ENCODE results near the gene ARHGAP21. TPM values are rescaled to one million over a fixed set of nuclear protein-coding genes. Genes with fewer than 3 reads are reported as not detected.

ARHGAP21 gene
- total RNA-seq, 1 experiment from 2014 or later, result 45.8 TPM

DNA sequence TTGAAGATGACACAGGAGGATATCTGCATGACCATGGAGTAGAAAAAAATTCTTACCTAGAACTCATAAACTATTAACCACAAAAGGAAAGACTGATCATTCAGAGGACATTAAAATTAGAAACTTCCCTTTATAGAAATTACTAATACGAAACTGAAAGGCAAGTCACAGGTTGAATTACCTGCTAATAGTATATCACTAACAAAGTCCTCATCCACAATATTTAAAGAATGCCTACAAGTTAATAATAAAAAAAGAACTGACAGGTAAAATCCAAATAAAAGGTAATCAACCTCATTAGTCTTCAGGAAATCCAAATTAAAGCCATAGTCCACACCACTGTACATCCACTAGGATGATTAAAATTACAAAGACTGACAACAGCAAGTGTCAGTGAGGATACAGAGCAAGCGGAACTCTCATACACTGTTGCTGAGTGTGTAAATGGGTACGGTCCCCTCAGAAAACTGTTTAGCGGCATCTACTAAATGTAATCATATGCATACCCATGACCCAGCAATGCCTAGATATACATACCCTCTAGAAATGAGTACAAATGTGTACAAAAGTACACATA, 71.2 kb downstream of the ARHGAP21 start:
- Histone ChIP-seq H3K9me3 (ENCODE audit: control insufficient read depth, insufficient read depth, low read depth, low read length) (no peaks in the 10 kb centered on the region), H3K36me3 (ENCODE audit: control insufficient read depth, insufficient read depth, low read length) (no peaks in the 10 kb centered on the region), H3K4me3 (ENCODE audit: low read depth in 2 of 2, low read length in 2 of 2) (no peak overlapping the region), H3K27ac (ENCODE audit: low read length) (no peak overlapping the region), H3K27me3 (ENCODE audit: control insufficient read depth, insufficient read depth, low read length) (no peaks in the 10 kb centered on the region), H3K4me1 (ENCODE audit: control insufficient read depth, insufficient read depth, low read length) (no peaks in the 10 kb centered on the region)
- ChIA-PET CTCF (no interaction called here), POLR2A (no interaction called here)
- in situ Hi-C loops (cut with HindIII; ENCODE audit: low pct_unique_long_range_greater_than_20kb, low sequenced_read_pairs), result no loop called here
- intact Hi-C loops (cut with micrococcal nuclease; ENCODE audit: unreplicated experiment), result no loop called here
- TF ChIP-seq, protein P1, sequence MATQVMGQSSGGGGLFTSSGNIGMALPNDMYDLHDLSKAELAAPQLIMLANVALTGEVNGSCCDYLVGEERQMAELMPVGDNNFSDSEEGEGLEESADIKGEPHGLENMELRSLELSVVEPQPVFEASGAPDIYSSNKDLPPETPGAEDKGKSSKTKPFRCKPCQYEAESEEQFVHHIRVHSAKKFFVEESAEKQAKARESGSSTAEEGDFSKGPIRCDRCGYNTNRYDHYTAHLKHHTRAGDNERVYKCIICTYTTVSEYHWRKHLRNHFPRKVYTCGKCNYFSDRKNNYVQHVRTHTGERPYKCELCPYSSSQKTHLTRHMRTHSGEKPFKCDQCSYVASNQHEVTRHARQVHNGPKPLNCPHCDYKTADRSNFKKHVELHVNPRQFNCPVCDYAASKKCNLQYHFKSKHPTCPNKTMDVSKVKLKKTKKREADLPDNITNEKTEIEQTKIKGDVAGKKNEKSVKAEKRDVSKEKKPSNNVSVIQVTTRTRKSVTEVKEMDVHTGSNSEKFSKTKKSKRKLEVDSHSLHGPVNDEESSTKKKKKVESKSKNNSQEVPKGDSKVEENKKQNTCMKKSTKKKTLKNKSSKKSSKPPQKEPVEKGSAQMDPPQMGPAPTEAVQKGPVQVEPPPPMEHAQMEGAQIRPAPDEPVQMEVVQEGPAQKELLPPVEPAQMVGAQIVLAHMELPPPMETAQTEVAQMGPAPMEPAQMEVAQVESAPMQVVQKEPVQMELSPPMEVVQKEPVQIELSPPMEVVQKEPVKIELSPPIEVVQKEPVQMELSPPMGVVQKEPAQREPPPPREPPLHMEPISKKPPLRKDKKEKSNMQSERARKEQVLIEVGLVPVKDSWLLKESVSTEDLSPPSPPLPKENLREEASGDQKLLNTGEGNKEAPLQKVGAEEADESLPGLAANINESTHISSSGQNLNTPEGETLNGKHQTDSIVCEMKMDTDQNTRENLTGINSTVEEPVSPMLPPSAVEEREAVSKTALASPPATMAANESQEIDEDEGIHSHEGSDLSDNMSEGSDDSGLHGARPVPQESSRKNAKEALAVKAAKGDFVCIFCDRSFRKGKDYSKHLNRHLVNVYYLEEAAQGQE (IDR thresholded peaks at IDR 0.05; ENCODE audit: insufficient read depth in 1 of 2, low read depth in 2 of 2, low read length in 1 of 2), result no peak
- ATAC-seq, result no peak
- no TSS peak for BruUV-seq (replicated peaks)
- no peak for DNase-seq (ENCODE audit: low read depth, low spot score)

DNA sequence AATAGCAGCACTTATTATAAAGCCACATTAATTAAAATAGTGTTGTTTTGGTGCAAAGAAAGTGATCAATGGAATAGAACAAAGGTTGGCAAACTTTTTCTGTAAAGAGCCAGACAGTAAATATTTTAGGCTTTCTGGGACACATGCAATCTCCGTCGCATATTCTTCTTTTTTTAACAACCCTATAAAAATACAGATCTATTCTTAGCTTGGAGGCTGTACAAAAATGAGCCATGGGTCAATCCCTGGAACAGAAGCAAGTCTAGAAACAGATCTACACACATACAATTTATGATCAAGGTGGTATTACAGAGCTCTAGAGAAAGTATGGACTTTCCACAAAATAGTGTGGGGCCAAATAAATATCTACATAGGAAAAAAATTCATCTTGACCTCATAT, 71.8 kb downstream of the ARHGAP21 start:
- no TSS peak for BruUV-seq (replicated peaks)
- no peaks in the 10 kb centered on the region for H3K4me1 ChIP-seq (ENCODE audit: control insufficient read depth, insufficient read depth, low read length)
- H3K27me3 ChIP-seq (ENCODE audit: control insufficient read depth, insufficient read depth, low read length), result no peaks in the 10 kb centered on the region
- no peaks in the 10 kb centered on the region for H3K9me3 ChIP-seq (ENCODE audit: control insufficient read depth, insufficient read depth, low read depth, low read length)
- DNase-seq (ENCODE audit: low read depth, low spot score) (no peak), ATAC-seq (no peak)
- POLR2A ChIA-PET, result no interaction called here
- intact Hi-C loops (cut with micrococcal nuclease; ENCODE audit: unreplicated experiment), result no loop called here
- no peak overlapping the region for H3K27ac ChIP-seq (ENCODE audit: low read length)
- H3K36me3 ChIP-seq (ENCODE audit: control insufficient read depth, insufficient read depth, low read length), result no peaks in the 10 kb centered on the region
- TF ChIP-seq TCF7L2 (IDR thresholded peaks at IDR 0.05; ENCODE audit: low read depth, low read length) (no peak), POLR2AphosphoS5 (IDR thresholded peaks at IDR 0.05; ENCODE audit: low read depth, low read length) (no peak), SIN3A (IDR thresholded peaks at IDR 0.05; ENCODE audit: borderline replicate concordance, insufficient read depth, low read depth, low read length) (no peak)
- TF ChIP-seq, protein P1 (IDR thresholded peaks at IDR 0.05; ENCODE audit: insufficient read depth in 1 of 2, low read depth in 2 of 2, low read length in 1 of 2), result no peak
- TF ChIP-seq, protein P2, sequence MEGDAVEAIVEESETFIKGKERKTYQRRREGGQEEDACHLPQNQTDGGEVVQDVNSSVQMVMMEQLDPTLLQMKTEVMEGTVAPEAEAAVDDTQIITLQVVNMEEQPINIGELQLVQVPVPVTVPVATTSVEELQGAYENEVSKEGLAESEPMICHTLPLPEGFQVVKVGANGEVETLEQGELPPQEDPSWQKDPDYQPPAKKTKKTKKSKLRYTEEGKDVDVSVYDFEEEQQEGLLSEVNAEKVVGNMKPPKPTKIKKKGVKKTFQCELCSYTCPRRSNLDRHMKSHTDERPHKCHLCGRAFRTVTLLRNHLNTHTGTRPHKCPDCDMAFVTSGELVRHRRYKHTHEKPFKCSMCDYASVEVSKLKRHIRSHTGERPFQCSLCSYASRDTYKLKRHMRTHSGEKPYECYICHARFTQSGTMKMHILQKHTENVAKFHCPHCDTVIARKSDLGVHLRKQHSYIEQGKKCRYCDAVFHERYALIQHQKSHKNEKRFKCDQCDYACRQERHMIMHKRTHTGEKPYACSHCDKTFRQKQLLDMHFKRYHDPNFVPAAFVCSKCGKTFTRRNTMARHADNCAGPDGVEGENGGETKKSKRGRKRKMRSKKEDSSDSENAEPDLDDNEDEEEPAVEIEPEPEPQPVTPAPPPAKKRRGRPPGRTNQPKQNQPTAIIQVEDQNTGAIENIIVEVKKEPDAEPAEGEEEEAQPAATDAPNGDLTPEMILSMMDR (IDR thresholded peaks at IDR 0.05), result no peak
- H3K4me3 ChIP-seq (ENCODE audit: low read depth in 2 of 2, low read length in 2 of 2), result no peak overlapping the region
- in situ Hi-C loops (cut with HindIII; ENCODE audit: low pct_unique_long_range_greater_than_20kb, low sequenced_read_pairs), result no loop called here
- CTCF ChIA-PET, result no interaction called here
